Activated CD4-positive, alpha-beta T cell treated with anti-CD3 and anti-CD28 coated beads for 1 hour (primary cell): ENCODE results near the gene ATCAY.
"Not testable (repeated sequence)": the region's sequence is repeated elsewhere in the genome, so short reads cannot be mapped to it uniquely, and the experiment has no call there.

Source experiments
- DNase-seq: peaks from one replicate; pipeline ENCODE4 v3.0.0-alpha.2; 2020

ATCAY gene

GRCh38 chr19:3904233-3904632, 23.7 kb downstream of the ATCAY start:
- no peak for DNase-seq

- no peak for DNase-seq
Observed at GRCh38 chr19:3907626-3908265, 27.3 kb downstream of the ATCAY start.

- no peak for DNase-seq
Observed at GRCh38 chr19:3908266-3909054, 28.0 kb downstream of the ATCAY start.

GRCh38 chr19:3910105-3910504, 29.6 kb downstream of the ATCAY start:
- DNase-seq = no peak

- no peak for DNase-seq
Observed at GRCh38 chr19:3914199-3914598, 33.7 kb downstream of the ATCAY start.

GRCh38 chr19:3916033-3916432, 35.5 kb downstream of the ATCAY start:
- DNase-seq = no peak

GRCh38 chr19:3919793-3920192, 39.3 kb downstream of the ATCAY start:
- no peak for DNase-seq

GRCh38 chr19:3923096-3923758, 42.7 kb downstream of the ATCAY start:
- no peak for DNase-seq

GRCh38 chr19:3923912-3924311, 43.4 kb downstream of the ATCAY start:
- DNase-seq = no peak

GRCh38 chr19:3931041-3931440, 50.6 kb downstream of the ATCAY start:
- DNase-seq = no peak

- no peak for DNase-seq
Observed at GRCh38 chr19:3932931-3933810, 52.7 kb downstream of the ATCAY start, which contains the start of gene NMRK2. Gene NMRK2 (plus strand): TSS chr19:3933069. CDS start chr19:3933672, 603 bp downstream.

- no peak for DNase-seq
Observed at GRCh38 chr19:3936506-3937442, 56.3 kb downstream of the ATCAY start.

GRCh38 chr19:3938300-3938950, 57.9 kb downstream of the ATCAY start:
- DNase-seq = not testable (repeated sequence)

- no peak for DNase-seq
Observed at GRCh38 chr19:3942790-3943409, 62.4 kb downstream of the ATCAY start.

- DNase-seq = no peak
Observed at GRCh38 chr19:3944018-3944721, 63.7 kb downstream of the ATCAY start.

- DNase-seq = no peak
Observed at GRCh38 chr19:3945838-3946237, 65.4 kb downstream of the ATCAY start.

GRCh38 chr19:3947316-3947933, 66.9 kb downstream of the ATCAY start:
- DNase-seq = not testable (repeated sequence)

GRCh38 chr19:3949294-3949693, 68.8 kb downstream of the ATCAY start:
- DNase-seq = no peak
